Measurements from ENCODE around the gene DENND1A. TPM values are rescaled to one million over a fixed set of nuclear protein-coding genes. Genes with fewer than 3 reads are reported as not detected.

Gene DENND1A
- total RNA-seq, 1 donor from 2014 or later, result 48.1 TPM

- H3F3A ChIP-seq (ENCODE audit: low read depth), result peaks cover 10% of the 10 kb centered on the region
- H3K27me3 ChIP-seq, result no peaks in the 10 kb centered on the region
- no peaks in the 10 kb centered on the region for H3K36me3 ChIP-seq
- no peaks in the 10 kb centered on the region for H3K9me3 ChIP-seq (ENCODE audit: low read depth)
- Mint-ChIP-seq H3K4me1 (peaks cover 7% of the 10 kb centered on the region), H3K9me3 (no peaks in the 10 kb centered on the region), H3K4me3 (no peak overlapping the region), H3K27ac (no peak overlapping the region), H3K27me3 (ENCODE audit: insufficient read depth, low read depth) (no peaks in the 10 kb centered on the region), H3K36me3 (no peaks in the 10 kb centered on the region)
- no peak overlapping the region for H3K4me2 ChIP-seq
- no peak for TF ChIP-seq EZH2 (IDR thresholded peaks at IDR 0.05)
- TF ChIP-seq CTCF (IDR thresholded peaks at IDR 0.05), result no peak
- TF ChIP-seq EZH2phosphoT487 (IDR thresholded peaks at IDR 0.05), result no peak
- peaks cover 14% of the 10 kb centered on the region for H4K20me1 ChIP-seq (ENCODE audit: low read depth)
- DNase-seq (ENCODE audit: low spot score), result no peak
- no peak overlapping the region for H3K4me3 ChIP-seq
- no peaks in the 10 kb centered on the region for H3K79me2 ChIP-seq (ENCODE audit: low read depth)
- no peak overlapping the region for H3K27ac ChIP-seq
- peaks cover 15% of the 10 kb centered on the region for H3K4me1 ChIP-seq
- no peak overlapping the region for H3K9ac ChIP-seq
- H2AFZ ChIP-seq (replicated peaks), result no peak overlapping the region
Observed at GRCh38 chr9:123763910-123764588, 165.9 kb downstream of the DENND1A start.

- H3K9me3 ChIP-seq (ENCODE audit: low read depth), result no peaks in the 10 kb centered on the region
- no peaks in the 10 kb centered on the region for H3K27me3 Mint-ChIP-seq (ENCODE audit: insufficient read depth, low read depth)
- H4K20me1 ChIP-seq (ENCODE audit: low read depth), result peaks cover 19% of the 10 kb centered on the region
- DNase-seq (ENCODE audit: low spot score), result peak; percentile 30
- no peaks in the 10 kb centered on the region for H3K36me3 Mint-ChIP-seq
- peaks cover 18% of the 10 kb centered on the region for H3K4me1 Mint-ChIP-seq
- H3K79me2 ChIP-seq (ENCODE audit: low read depth), result no peaks in the 10 kb centered on the region
- no peak overlapping the region for H3K27ac ChIP-seq
- H2AFZ ChIP-seq (replicated peaks), result no peak overlapping the region
- no peak overlapping the region for H3K4me3 Mint-ChIP-seq
- H3K4me3 ChIP-seq, result no peak overlapping the region
- no peak overlapping the region for H3K4me2 ChIP-seq
- peaks cover 27% of the 10 kb centered on the region for H3K4me1 ChIP-seq
- H3F3A ChIP-seq (ENCODE audit: low read depth), result peaks cover 13% of the 10 kb centered on the region
- peak overlapping the region; percentile 17 for H3K27ac Mint-ChIP-seq
- H3K9me3 Mint-ChIP-seq, result no peaks in the 10 kb centered on the region
- no peak for TF ChIP-seq EZH2phosphoT487 (IDR thresholded peaks at IDR 0.05)
- no peak overlapping the region for H3K9ac ChIP-seq
- no peaks in the 10 kb centered on the region for H3K36me3 ChIP-seq
- no peaks in the 10 kb centered on the region for H3K27me3 ChIP-seq
Observed at GRCh38 chr9:123761905-123762605, 167.9 kb downstream of the DENND1A start.

GRCh38 chr9:123757960-123758359, 172.0 kb downstream of the DENND1A start:
- no peak overlapping the region for H3K27ac Mint-ChIP-seq
- no peaks in the 10 kb centered on the region for H3K27me3 Mint-ChIP-seq (ENCODE audit: insufficient read depth, low read depth)
- no peaks in the 10 kb centered on the region for H3K9me3 Mint-ChIP-seq

More at GRCh38 chr9:123757960-123758359, 172.0 kb downstream of the DENND1A start:
- Mint-ChIP-seq H3K4me3 (no peak overlapping the region), H3K36me3 (peaks cover 3% of the 10 kb centered on the region), H3K4me1 (peaks cover 30% of the 10 kb centered on the region)
- no peaks in the 10 kb centered on the region for H3K9me3 ChIP-seq (ENCODE audit: low read depth)
- H4K20me1 ChIP-seq (ENCODE audit: low read depth), result peaks cover 26% of the 10 kb centered on the region
- no peak overlapping the region for H2AFZ ChIP-seq (replicated peaks)
- H3K79me2 ChIP-seq (ENCODE audit: low read depth), result no peaks in the 10 kb centered on the region
- TF ChIP-seq CTCF (IDR thresholded peaks at IDR 0.05) (no peak), EZH2phosphoT487 (IDR thresholded peaks at IDR 0.05) (no peak), EZH2 (IDR thresholded peaks at IDR 0.05) (no peak)
- H3K4me1 ChIP-seq, result peaks cover 37% of the 10 kb centered on the region
- H3K36me3 ChIP-seq, result no peaks in the 10 kb centered on the region
- no peak overlapping the region for H3K27ac ChIP-seq
- no peak for DNase-seq (ENCODE audit: low spot score)
- no peak overlapping the region for H3K4me3 ChIP-seq
- H3K9ac ChIP-seq, result no peak overlapping the region
- no peaks in the 10 kb centered on the region for H3K27me3 ChIP-seq
- H3K4me2 ChIP-seq, result no peak overlapping the region
- H3F3A ChIP-seq (ENCODE audit: low read depth), result peaks cover 23% of the 10 kb centered on the region
